GM18951 (cell line): ENCODE data around the gene ADCY1.

Experiments
- POLR2A ChIP-seq: IDR thresholded peaks from 4 replicates; pipeline ENCODE4 v1.6.1; 2011; ENCODE audit warnings: mild to moderate bottlenecking; ENCODE audit not compliant: insufficient read length, insufficient read depth; ENCODE audit errors: extremely low read depth
- in situ Hi-C: fragments of 300-500 bp; cut with MboI; formaldehyde crosslinking; loops from one replicate; pipeline ENCODE4 v1.12.0; 2022; ENCODE audit warnings: low sequenced_read_pairs, mixed read lengths, inconsistent platforms; ENCODE audit not compliant: unreplicated experiment

Gene ADCY1

GRCh38 chr7:45591101-45591906 is 17.1 kb downstream of the ADCY1 start:
- TF ChIP-seq POLR2A: no peak
- in situ Hi-C loops: no loop called here

DNA sequence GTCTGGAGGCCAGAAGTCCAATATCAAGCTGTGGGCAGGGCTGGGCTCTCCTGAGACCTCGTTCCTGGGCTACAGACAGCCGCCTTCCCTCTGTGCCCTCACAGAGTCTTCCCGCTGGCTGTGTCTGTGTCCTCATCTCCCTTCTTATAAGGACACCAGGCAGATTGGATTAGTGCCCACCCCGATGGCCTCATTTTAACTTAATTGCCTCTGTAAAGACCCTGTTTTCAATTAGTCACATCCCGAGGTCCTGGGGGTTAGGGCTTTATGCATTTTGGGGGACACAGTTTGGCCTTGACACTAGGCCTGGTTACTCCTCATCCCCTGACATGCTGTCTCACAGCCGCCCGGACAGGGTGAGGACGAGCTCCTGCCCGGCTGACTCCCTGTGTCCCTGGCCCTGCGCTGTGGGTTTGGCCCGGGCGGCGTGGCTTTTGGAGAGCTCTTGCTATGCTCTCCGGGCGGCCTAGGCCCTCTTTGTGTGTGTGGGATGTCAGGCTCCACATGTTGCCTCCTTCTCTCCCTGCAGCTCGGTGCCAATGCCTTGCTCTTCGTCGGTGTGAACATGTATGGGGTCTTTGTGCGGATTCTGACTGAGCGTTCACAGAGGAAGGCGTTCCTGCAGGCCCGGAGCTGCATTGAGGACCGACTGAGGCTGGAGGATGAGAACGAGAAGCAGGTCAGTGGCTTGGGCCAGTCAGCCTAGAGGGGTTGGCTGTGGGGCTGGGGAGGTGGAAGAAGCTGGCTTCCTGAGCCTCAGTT is 18.2 kb downstream of the ADCY1 start:
- in situ Hi-C loops: no loop called here
- TF ChIP-seq POLR2A: no peak

DNA sequence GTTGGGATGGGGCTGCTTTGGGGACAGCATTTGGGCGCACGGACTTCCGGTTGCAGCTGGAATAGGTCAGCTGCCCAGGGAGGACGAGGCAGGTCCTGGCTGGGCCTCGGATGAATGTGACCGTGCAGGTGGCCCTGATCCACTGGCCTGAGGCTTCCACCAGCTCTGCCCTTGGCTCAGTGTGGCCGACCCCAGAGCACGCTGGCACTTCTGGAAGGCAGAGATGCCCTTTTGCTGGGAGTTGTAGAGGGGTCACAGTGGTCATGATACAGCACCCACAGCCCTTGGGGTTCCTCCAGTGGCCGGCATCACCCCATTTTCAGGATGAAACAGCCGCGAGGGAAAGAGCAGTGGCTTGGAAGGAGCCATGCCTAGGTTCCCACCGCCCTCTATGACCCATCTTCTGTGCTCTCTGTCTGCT is 19.0 kb downstream of the ADCY1 start:
- TF ChIP-seq POLR2A: no peak
- in situ Hi-C loops: no loop called here

- TF ChIP-seq POLR2A: no peak
- in situ Hi-C loops: no loop called here
Measured at GRCh38 chr7:45593877-45594276, 19.7 kb downstream of the ADCY1 start.

DNA sequence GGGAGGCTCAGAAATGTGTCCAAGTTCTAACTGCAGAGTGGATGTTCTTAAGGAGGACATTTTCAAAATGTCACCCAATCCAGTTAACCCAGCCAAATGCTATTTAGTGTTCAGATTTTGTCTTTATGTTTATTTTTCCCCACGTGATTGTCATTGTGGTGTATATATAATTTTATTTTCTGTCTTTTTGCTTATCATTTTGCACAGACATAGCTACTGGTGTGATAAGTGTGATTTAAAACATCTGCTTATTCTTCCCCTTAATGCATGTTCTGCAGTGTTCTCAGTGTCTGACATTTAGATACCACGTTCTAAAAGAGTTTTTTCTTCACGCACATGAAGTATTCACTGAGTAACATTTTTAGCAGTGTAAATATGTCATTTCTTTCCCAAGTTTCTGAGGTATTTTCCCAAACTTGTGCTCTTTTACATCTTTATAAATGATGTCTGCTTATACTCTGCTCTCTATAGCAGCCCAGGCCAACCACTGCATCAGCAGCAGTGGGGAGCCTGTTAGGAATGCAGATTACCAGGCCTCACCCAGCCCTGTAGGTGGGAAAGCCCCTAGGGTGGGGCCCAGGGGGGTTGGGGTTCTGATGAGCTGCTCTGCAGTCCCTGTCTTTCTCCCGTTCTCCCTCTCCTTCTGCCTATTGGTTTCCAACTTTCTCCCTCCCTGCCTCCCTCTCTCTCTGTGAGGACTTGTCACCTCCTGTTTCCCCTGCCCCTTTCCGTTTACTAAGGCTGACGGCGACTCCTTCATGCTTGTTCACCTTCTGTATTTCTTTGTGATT is 20.8 kb downstream of the ADCY1 start:
- no peak for TF ChIP-seq POLR2A
- in situ Hi-C loops: no loop called here

- TF ChIP-seq POLR2A: no peak
- in situ Hi-C loops: no loop called here
Measured at GRCh38 chr7:45595809-45596664, 21.9 kb downstream of the ADCY1 start.

GRCh38 chr7:45596665-45597095 is 22.5 kb downstream of the ADCY1 start:
- no peak for TF ChIP-seq POLR2A
- in situ Hi-C loops: no loop called here

- TF ChIP-seq POLR2A: no peak
- in situ Hi-C loops: no loop called here
Measured at GRCh38 chr7:45597286-45597984, 23.3 kb downstream of the ADCY1 start.

GRCh38 chr7:45598886-45599520 is 24.8 kb downstream of the ADCY1 start:
- TF ChIP-seq POLR2A: no peak
- in situ Hi-C loops: no loop called here

GRCh38 chr7:45599851-45600706 is 25.9 kb downstream of the ADCY1 start:
- in situ Hi-C loops: no loop called here
- TF ChIP-seq POLR2A: no peak

DNA sequence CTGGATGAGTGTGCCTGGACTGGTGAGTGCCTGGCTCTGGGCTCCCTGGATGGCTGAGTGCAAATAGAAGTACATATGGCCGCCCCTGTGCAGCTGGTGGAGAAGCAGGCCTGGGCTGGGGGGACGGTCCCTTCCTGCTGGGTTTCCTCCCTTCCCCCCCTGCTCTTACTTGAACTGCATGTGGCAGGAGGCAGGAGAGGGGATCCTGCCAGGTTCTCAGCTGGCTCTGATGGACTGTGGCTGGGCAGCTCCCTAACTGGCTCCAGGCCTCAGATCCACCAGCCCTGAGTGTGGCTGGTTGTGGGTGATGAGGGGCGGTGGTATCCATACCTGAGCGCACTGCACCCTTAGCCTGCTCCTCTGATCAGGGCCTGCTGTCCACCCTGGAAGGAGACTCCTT is 26.9 kb downstream of the ADCY1 start:
- in situ Hi-C loops: no loop called here
- TF ChIP-seq POLR2A: no peak
